ENCODE data around the gene ATRNL1. TPM values are rescaled to one million over a fixed set of nuclear protein-coding genes. Genes with fewer than 3 reads are reported as not detected.

The ATRNL1 gene
- total RNA-seq, 1 experiment from 2014 or later = 1.3 TPM

DNA sequence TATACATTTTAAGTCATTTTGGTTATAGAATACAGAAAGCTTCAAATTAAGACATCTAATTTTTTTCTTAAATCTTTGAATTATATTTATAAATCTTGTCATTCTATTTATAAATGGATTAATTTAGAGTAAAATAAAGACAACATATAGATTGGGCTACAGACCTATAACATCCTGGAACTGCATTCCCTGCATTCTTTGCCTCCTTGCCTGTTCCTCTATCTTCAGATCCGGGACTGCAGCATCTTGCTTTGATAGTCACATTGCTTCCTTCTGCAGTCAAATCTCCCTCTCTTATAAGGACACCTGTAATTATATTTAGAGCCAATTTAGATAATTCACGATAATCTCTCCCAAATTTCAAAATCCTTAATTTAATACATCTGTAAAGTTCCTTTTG is 64.2 kb downstream of the ATRNL1 start (continued):
- TF ChIP-seq, protein P1, sequence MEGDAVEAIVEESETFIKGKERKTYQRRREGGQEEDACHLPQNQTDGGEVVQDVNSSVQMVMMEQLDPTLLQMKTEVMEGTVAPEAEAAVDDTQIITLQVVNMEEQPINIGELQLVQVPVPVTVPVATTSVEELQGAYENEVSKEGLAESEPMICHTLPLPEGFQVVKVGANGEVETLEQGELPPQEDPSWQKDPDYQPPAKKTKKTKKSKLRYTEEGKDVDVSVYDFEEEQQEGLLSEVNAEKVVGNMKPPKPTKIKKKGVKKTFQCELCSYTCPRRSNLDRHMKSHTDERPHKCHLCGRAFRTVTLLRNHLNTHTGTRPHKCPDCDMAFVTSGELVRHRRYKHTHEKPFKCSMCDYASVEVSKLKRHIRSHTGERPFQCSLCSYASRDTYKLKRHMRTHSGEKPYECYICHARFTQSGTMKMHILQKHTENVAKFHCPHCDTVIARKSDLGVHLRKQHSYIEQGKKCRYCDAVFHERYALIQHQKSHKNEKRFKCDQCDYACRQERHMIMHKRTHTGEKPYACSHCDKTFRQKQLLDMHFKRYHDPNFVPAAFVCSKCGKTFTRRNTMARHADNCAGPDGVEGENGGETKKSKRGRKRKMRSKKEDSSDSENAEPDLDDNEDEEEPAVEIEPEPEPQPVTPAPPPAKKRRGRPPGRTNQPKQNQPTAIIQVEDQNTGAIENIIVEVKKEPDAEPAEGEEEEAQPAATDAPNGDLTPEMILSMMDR (IDR thresholded peaks at IDR 0.05 in 2 of 3, conservative IDR thresholded peaks at IDR 0.05 in 1 of 3; ENCODE audit: borderline replicate concordance in 1 of 3, insufficient read depth in 1 of 3, low read depth in 2 of 3, low read length in 2 of 3) = no peak
- TF ChIP-seq POLR2A (IDR thresholded peaks at IDR 0.05; ENCODE audit: borderline replicate concordance, extremely low read depth, insufficient read depth, insufficient read length) (no peak), EZH2 (IDR thresholded peaks at IDR 0.05) (no peak), EGR1 (IDR thresholded peaks at IDR 0.05; ENCODE audit: low read depth) (no peak), TCF7L2 (IDR thresholded peaks at IDR 0.05; ENCODE audit: borderline replicate concordance, extremely low read depth, insufficient read depth, insufficient read length) (no peak), JUND (IDR thresholded peaks at IDR 0.05) (no peak), ZNF274 (IDR thresholded peaks at IDR 0.05; ENCODE audit: low read depth, low read length) (no peak), SRF (IDR thresholded peaks at IDR 0.05; ENCODE audit: low read depth) (no peak), FOSL1 (IDR thresholded peaks at IDR 0.05; ENCODE audit: low read depth) (no peak), YY1 (IDR thresholded peaks at IDR 0.05; ENCODE audit: extremely low read depth, insufficient replicate concordance, low read depth, low read length) (no peak), CBX3 (IDR thresholded peaks at IDR 0.05; ENCODE audit: low read depth) (no peak)

DNA sequence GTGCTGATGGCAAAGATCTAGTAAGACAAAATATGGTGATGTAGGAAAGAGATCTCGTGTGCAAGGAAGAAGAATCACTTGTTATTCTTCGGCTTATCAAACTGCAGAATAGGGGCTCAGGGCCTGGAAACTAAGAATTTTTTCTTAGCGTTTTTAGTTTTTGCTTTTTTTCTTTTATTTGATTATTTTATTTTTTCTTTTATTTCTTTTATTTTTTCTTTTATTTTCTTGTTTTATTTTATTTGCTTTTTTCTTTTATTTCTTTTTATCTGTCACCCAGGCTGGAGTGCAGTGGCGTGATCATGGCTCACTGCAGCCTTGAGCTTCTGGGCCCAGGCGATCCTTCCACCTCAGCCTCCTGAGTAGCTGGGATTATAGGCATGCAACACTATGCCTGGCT is 70.0 kb downstream of the ATRNL1 start:
- no peak overlapping the region for H3K4me3 ChIP-seq (replicated peaks in 1 of 2; ENCODE audit: low read depth in 1 of 2, low read length in 2 of 2)
- ChIA-PET CTCF (interaction anchor here (1.7 kb wide), 1 partner anchor 21 kb away, joined by 5 read pairs; no protein-coding TSS in a partner anchor), POLR2A (no interaction called here), RAD21 (ENCODE audit: low non-redundant PET in 1 of 2, low total read pairs in 2 of 2, uncharacterized antibody in 2 of 2, unreplicated experiment in 2 of 2) (no interaction called here)
- DNase-seq (ENCODE audit: low read depth, low spot score) = no peak
- intact Hi-C loops (cut with micrococcal nuclease) = no loop called here
- H3K4me2 ChIP-seq (ENCODE audit: low read length) = no peak overlapping the region
- no peaks in the 10 kb centered on the region for H3K9me2 ChIP-seq (ENCODE audit: insufficient read depth)
- no peak overlapping the region for H3K9ac ChIP-seq (ENCODE audit: low read length)
- no peaks in the 10 kb centered on the region for H3K79me2 ChIP-seq (ENCODE audit: insufficient read depth, low read length)
- H3K27ac ChIP-seq (ENCODE audit: low read depth, low read length) = no peak overlapping the region
- BruUV-seq (replicated peaks) = no TSS peak
- no peak for ATAC-seq
- no peaks in the 10 kb centered on the region for H3K9me3 ChIP-seq (ENCODE audit: control insufficient read depth in 1 of 2, insufficient read depth in 1 of 2, low read depth in 1 of 2, low read length in 2 of 2)
- H3K4me1 ChIP-seq (ENCODE audit: control insufficient read depth in 1 of 2, insufficient read depth in 2 of 2, low read length in 2 of 2) = no peaks in the 10 kb centered on the region
- no peaks in the 10 kb centered on the region; the same call in 1 of the 2 replicates for H4K20me1 ChIP-seq (ENCODE audit: insufficient read depth)
- no peak overlapping the region for H2AFZ ChIP-seq (ENCODE audit: low read depth, low read length, poor library complexity, severe bottlenecking)
- no peaks in the 10 kb centered on the region for H3K36me3 ChIP-seq (ENCODE audit: control insufficient read depth in 1 of 2, insufficient read depth in 2 of 2, low read length in 2 of 2)
- H3K27me3 ChIP-seq (ENCODE audit: insufficient read depth, low read length) = peaks cover 3% of the 10 kb centered on the region; the same call in 1 of the 2 replicates
- no peak for TF ChIP-seq RAD21 (IDR thresholded peaks at IDR 0.05; ENCODE audit: low read depth)
- TF ChIP-seq EZH2phosphoT487 (IDR thresholded peaks at IDR 0.05; ENCODE audit: borderline replicate concordance) = no peak
- no peak for TF ChIP-seq POLR2A (IDR thresholded peaks at IDR 0.05; ENCODE audit: borderline replicate concordance, extremely low read depth, insufficient read depth, insufficient read length)
- TF ChIP-seq ZFX (IDR thresholded peaks at IDR 0.05) = no peak
- no peak for TF ChIP-seq SP1 (IDR thresholded peaks at IDR 0.05; ENCODE audit: low read depth)
- TF ChIP-seq, protein P2, sequence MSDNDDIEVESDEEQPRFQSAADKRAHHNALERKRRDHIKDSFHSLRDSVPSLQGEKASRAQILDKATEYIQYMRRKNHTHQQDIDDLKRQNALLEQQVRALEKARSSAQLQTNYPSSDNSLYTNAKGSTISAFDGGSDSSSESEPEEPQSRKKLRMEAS (IDR thresholded peaks at IDR 0.05) = no peak
- TF ChIP-seq ELF1 (IDR thresholded peaks at IDR 0.05; ENCODE audit: borderline replicate concordance, low read depth) = no peak
- no peak for TF ChIP-seq CEBPB (IDR thresholded peaks at IDR 0.05; ENCODE audit: low read depth)
- TF ChIP-seq, protein P3, sequence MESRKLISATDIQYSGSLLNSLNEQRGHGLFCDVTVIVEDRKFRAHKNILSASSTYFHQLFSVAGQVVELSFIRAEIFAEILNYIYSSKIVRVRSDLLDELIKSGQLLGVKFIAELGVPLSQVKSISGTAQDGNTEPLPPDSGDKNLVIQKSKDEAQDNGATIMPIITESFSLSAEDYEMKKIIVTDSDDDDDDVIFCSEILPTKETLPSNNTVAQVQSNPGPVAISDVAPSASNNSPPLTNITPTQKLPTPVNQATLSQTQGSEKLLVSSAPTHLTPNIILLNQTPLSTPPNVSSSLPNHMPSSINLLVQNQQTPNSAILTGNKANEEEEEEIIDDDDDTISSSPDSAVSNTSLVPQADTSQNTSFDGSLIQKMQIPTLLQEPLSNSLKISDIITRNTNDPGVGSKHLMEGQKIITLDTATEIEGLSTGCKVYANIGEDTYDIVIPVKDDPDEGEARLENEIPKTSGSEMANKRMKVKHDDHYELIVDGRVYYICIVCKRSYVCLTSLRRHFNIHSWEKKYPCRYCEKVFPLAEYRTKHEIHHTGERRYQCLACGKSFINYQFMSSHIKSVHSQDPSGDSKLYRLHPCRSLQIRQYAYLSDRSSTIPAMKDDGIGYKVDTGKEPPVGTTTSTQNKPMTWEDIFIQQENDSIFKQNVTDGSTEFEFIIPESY (IDR thresholded peaks at IDR 0.05; ENCODE audit: extremely low read depth, insufficient replicate concordance, low read length) = no peak
- TF ChIP-seq SRF (IDR thresholded peaks at IDR 0.05; ENCODE audit: low read depth) = no peak
- TF ChIP-seq CBX3 (IDR thresholded peaks at IDR 0.05; ENCODE audit: low read depth) = no peak
- TF ChIP-seq, protein P4, sequence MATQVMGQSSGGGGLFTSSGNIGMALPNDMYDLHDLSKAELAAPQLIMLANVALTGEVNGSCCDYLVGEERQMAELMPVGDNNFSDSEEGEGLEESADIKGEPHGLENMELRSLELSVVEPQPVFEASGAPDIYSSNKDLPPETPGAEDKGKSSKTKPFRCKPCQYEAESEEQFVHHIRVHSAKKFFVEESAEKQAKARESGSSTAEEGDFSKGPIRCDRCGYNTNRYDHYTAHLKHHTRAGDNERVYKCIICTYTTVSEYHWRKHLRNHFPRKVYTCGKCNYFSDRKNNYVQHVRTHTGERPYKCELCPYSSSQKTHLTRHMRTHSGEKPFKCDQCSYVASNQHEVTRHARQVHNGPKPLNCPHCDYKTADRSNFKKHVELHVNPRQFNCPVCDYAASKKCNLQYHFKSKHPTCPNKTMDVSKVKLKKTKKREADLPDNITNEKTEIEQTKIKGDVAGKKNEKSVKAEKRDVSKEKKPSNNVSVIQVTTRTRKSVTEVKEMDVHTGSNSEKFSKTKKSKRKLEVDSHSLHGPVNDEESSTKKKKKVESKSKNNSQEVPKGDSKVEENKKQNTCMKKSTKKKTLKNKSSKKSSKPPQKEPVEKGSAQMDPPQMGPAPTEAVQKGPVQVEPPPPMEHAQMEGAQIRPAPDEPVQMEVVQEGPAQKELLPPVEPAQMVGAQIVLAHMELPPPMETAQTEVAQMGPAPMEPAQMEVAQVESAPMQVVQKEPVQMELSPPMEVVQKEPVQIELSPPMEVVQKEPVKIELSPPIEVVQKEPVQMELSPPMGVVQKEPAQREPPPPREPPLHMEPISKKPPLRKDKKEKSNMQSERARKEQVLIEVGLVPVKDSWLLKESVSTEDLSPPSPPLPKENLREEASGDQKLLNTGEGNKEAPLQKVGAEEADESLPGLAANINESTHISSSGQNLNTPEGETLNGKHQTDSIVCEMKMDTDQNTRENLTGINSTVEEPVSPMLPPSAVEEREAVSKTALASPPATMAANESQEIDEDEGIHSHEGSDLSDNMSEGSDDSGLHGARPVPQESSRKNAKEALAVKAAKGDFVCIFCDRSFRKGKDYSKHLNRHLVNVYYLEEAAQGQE (IDR thresholded peaks at IDR 0.05; ENCODE audit: low read depth) = no peak
